Testis (tissue), 2 donors: ENCODE measurements around the gene FHL2.

Experiments
- CTCF ChIP-seq, 3 experiments: fragments of 450-650 bp in 2 of 3; fragments of 200-600 bp in 1 of 3; sonication (generic) in 1 of 3; IDR thresholded peaks; one replicate each; pipeline ENCODE4 v1.5.1; 2016 to 2019; ENCODE audit warnings: antibody characterized with exemption in 3 of 3, mild to moderate bottlenecking in 2 of 3, moderate library complexity in 1 of 3
- POLR2A ChIP-seq: fragments of 450-650 bp; IDR thresholded peaks from one replicate; pipeline ENCODE4 v1.6.1; 2017; ENCODE audit warnings: antibody characterized with exemption, mild to moderate bottlenecking, moderate library complexity

- TF ChIP-seq CTCF (IDR thresholded peaks at IDR 0.05) (no peak), POLR2A (no peak)
These were observed 3.2 kb downstream of the FHL2 start for GRCh38 chr2:105395691-105396090.
